Upper lobe of left lung (tissue), 4 donors: ENCODE measurements around the gene QDPR.

Experiments used
- CTCF ChIP-seq, 6 experiments: fragments of 450-650 bp in 4 of 6; fragments of 200-600 bp in 2 of 6; sonication (generic) in 2 of 6; IDR thresholded peaks; one replicate each; pipeline ENCODE4 v1.5.1; 2016 to 2019; ENCODE audit warnings: antibody characterized with exemption in 6 of 6
- POLR2A ChIP-seq, 4 donors: fragments of 450-650 bp; IDR thresholded peaks; one replicate each; pipeline ENCODE4 v1.5.1; 2016 to 2017; ENCODE audit warnings: antibody characterized with exemption in 4 of 4, mild to moderate bottlenecking in 2 of 4

GRCh38 chr4:17502756-17503155, 9.1 kb downstream of the QDPR start:
- TF ChIP-seq CTCF (IDR thresholded peaks at IDR 0.05) (no peak), POLR2A (IDR thresholded peaks at IDR 0.05) (no peak)
